Nephron (organoid): ENCODE measurements around the gene METTL5.
A peak's percentile ranks its signal among the peaks of the same experiment; 100 is the strongest.

ENCODE experiments used
- H3K27ac Mint-ChIP-seq, 3 experiments: 2 replicates each; pipeline ENCODE4 v1.8.0; 2020; ENCODE audit warnings: mixed read lengths in 3 of 3, mild to moderate bottlenecking in 2 of 3, moderate library complexity in 1 of 3
- H3K27me3 Mint-ChIP-seq: 2 replicates; pipeline ENCODE4 v1.8.0; 2021; ENCODE audit warnings: low read depth, mild to moderate bottlenecking, moderate library complexity, mixed read lengths
- H3K36me3 Mint-ChIP-seq: 2 replicates; pipeline ENCODE4 v1.8.0; 2020; ENCODE audit warnings: low read depth, mixed read lengths
- H3K4me1 Mint-ChIP-seq: 2 replicates; pipeline ENCODE4 v1.8.0; 2020; ENCODE audit warnings: mixed read lengths
- H3K4me3 Mint-ChIP-seq, 3 experiments: 2 replicates each; pipeline ENCODE4 v1.8.0; 2020; ENCODE audit warnings: mild to moderate bottlenecking in 3 of 3, mixed read lengths in 3 of 3, moderate library complexity in 2 of 3
- H3K9me3 Mint-ChIP-seq: 2 replicates; pipeline ENCODE4 v1.8.0; 2020; ENCODE audit warnings: mixed read lengths
- TF ChIP-seq, protein P1 (sequence below), 3 experiments: fragments of 200-600 bp; sonication (generic); IDR thresholded peaks; one replicate each; pipeline ENCODE4 v1.5.0; 2021; ENCODE audit warnings: antibody characterized with exemption in 3 of 3; ENCODE audit not compliant: unreplicated experiment in 3 of 3

Gene METTL5

DNA sequence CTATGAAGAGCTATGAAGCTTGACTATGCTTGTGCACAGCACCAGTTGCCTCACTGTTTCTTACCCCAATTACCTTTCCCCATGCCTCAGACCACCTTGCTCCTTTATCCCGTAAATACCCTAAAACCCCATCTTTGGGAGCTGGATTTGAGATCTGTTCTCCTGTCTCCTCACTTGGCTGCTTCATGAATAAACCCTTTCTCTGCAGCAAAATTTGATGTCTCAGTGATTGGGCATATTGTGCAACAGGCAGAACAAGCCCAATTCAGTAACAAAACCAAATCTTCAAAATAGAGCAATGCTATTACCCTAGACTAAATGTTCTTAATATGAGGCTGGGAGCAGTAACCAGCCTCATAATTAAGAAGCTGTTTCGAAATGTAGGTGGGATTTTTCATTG is 29.5 kb downstream of the METTL5 start:
- Mint-ChIP-seq H3K9me3 (no peaks in the 10 kb centered on the region), H3K4me1 (peaks cover 8% of the 10 kb centered on the region), H3K4me3 (no peak overlapping the region), H3K27me3 (no peaks in the 10 kb centered on the region), H3K36me3 (no peaks in the 10 kb centered on the region), H3K27ac (no peak overlapping the region)
- TF ChIP-seq, protein P1, sequence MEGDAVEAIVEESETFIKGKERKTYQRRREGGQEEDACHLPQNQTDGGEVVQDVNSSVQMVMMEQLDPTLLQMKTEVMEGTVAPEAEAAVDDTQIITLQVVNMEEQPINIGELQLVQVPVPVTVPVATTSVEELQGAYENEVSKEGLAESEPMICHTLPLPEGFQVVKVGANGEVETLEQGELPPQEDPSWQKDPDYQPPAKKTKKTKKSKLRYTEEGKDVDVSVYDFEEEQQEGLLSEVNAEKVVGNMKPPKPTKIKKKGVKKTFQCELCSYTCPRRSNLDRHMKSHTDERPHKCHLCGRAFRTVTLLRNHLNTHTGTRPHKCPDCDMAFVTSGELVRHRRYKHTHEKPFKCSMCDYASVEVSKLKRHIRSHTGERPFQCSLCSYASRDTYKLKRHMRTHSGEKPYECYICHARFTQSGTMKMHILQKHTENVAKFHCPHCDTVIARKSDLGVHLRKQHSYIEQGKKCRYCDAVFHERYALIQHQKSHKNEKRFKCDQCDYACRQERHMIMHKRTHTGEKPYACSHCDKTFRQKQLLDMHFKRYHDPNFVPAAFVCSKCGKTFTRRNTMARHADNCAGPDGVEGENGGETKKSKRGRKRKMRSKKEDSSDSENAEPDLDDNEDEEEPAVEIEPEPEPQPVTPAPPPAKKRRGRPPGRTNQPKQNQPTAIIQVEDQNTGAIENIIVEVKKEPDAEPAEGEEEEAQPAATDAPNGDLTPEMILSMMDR (IDR thresholded peaks at IDR 0.05; ENCODE audit: unreplicated experiment in 3 of 3): no peak

- H3K4me3 Mint-ChIP-seq: no peak overlapping the region
- no peaks in the 10 kb centered on the region for H3K4me1 Mint-ChIP-seq
- no peaks in the 10 kb centered on the region for H3K9me3 Mint-ChIP-seq
- H3K27ac Mint-ChIP-seq: no peak overlapping the region
- peaks cover 5% of the 10 kb centered on the region for H3K27me3 Mint-ChIP-seq
- TF ChIP-seq, protein P1 (IDR thresholded peaks at IDR 0.05; ENCODE audit: unreplicated experiment in 3 of 3): no peak
- H3K36me3 Mint-ChIP-seq: no peaks in the 10 kb centered on the region
These were observed 34.1 kb downstream of the METTL5 start for GRCh38 chr2:169790581-169790980.

DNA sequence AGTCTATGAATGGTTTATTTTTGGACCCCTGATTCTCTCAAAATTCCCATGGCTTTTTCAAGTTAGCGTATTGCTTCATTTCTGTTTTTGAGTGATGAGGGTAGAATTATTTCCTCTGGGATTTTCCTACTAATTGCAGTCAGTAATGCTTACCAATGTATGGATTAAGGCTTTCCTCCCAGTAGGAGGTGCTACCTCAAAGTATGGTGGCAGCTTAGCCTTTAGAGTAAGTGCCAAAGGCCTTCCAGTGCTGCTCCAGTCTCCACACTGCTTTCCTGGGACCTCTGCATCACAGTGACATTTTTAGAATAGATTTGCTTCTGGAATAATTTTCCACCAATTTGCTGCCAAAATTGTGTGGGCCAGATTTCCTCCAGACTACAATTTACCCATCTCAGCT is 42.2 kb downstream of the METTL5 start:
- Mint-ChIP-seq H3K27me3 (no peaks in the 10 kb centered on the region), H3K27ac (no peak overlapping the region), H3K36me3 (peaks cover 7% of the 10 kb centered on the region), H3K4me1 (no peaks in the 10 kb centered on the region), H3K4me3 (no peak overlapping the region), H3K9me3 (no peaks in the 10 kb centered on the region)
- TF ChIP-seq, protein P1 (IDR thresholded peaks at IDR 0.05; ENCODE audit: unreplicated experiment in 3 of 3): no peak

- Mint-ChIP-seq H3K27me3 (no peaks in the 10 kb centered on the region), H3K4me3 (no peak overlapping the region), H3K27ac (no peak overlapping the region)
These were observed 43.3 kb downstream of the METTL5 start for GRCh38 chr2:169781249-169782013.

DNA sequence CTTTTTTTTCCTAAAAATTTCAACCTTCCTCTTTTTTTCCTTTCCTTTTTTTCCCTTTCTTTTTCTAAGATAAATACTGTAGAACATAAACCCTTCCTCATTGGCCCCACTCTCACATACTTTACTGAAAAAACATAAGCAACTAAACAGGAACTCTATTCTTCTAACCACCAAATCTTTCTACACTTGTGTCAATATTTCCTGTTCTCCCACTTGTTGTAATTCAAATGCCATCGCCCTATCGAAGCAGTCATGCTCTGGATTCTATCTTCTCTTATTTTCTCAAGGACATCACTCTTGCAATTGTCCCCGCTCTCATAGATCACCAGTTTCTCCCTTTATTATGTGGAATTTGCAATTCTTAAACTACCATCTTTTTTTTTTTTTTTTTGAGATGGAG is 46.3 kb downstream of the METTL5 start:
- no peaks in the 10 kb centered on the region for H3K9me3 Mint-ChIP-seq
- H3K27ac Mint-ChIP-seq: peak overlapping the region; percentile 1 to 67 (median 15)
- peaks cover 14% of the 10 kb centered on the region for H3K4me1 Mint-ChIP-seq
- H3K4me3 Mint-ChIP-seq: no peak overlapping the region
- H3K27me3 Mint-ChIP-seq: no peaks in the 10 kb centered on the region
- H3K36me3 Mint-ChIP-seq: peaks cover 7% of the 10 kb centered on the region
- TF ChIP-seq, protein P1 (IDR thresholded peaks at IDR 0.05; ENCODE audit: unreplicated experiment in 3 of 3): no peak

More at GRCh38 chr2:169781249-169782013, 43.3 kb downstream of the METTL5 start:
- H3K9me3 Mint-ChIP-seq: no peaks in the 10 kb centered on the region
- H3K36me3 Mint-ChIP-seq: peaks cover 7% of the 10 kb centered on the region
- TF ChIP-seq, protein P1 (IDR thresholded peaks at IDR 0.05; ENCODE audit: unreplicated experiment in 3 of 3): no peak
- peaks cover 5% of the 10 kb centered on the region for H3K4me1 Mint-ChIP-seq

DNA sequence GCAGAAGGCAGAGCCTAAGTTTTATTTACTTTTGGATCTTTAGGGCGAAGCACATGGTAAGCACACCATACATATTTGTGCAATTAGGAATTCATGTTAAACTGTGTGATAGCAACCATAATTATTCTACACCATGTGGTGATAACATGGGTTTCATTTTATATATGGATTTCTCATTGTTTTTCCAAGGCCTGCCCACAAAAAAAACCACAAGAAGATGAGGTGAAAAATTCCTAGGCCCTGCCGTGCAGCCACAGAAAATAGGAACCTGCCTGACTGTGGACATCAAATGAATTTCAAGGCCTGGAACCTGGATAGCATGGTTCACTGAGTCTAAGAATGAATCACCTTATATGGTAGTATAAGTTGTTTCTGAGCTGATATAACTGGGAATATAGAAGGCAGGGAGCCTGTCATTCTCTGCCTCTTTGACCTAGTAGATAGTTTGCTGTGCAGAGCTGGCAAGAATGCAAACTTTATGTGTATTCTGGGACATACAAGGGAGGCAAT is 48.4 kb downstream of the METTL5 start:
- no peaks in the 10 kb centered on the region for H3K27me3 Mint-ChIP-seq
- H3K9me3 Mint-ChIP-seq: no peaks in the 10 kb centered on the region
- peak overlapping the region; percentile 75 to 93 (median 82) for H3K27ac Mint-ChIP-seq
- peaks cover 14% of the 10 kb centered on the region for H3K4me1 Mint-ChIP-seq
- TF ChIP-seq, protein P1 (IDR thresholded peaks at IDR 0.05; ENCODE audit: unreplicated experiment in 3 of 3): no peak
- no peak overlapping the region for H3K4me3 Mint-ChIP-seq
- H3K36me3 Mint-ChIP-seq: peaks cover 7% of the 10 kb centered on the region
